ENCODE measurements around the gene MTURN. TPM values are rescaled to one million over a fixed set of nuclear protein-coding genes. Genes with fewer than 3 reads are reported as not detected.
A peak's percentile ranks its signal among the peaks of the same experiment; 100 is the strongest.

MTURN gene
- total RNA-seq, 1 donor from 2014 or later = 18.0 TPM

DNA sequence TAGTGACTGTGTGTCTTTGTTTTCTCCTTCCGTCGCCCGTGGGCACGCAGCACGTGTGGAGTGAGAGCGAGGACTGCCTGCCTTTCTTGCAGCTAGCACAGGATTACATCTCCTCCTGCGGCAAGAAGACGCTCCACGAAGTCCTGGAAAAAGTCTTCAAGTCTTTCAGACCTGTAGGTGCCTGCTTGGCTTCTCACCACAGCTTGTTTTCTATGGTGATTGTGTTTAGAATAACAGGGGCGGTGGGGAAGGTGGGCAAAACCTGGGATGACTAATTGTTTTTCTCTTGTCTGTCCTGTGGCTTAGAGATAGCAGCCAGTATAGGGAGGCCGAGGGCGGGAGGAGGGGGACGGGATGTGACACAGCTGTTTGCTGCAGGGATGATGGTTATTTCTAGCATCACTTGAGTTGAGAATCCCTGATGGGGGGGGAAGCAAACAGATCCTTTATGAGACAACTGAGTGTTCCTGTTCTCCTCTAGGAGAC, 11.4 kb downstream of the MTURN start:
- Histone ChIP-seq H3K4me1 (peaks cover 23% of the 10 kb centered on the region), H3K27me3 (no peaks in the 10 kb centered on the region), H3K79me2 (ENCODE audit: low read depth) (peaks cover 7% of the 10 kb centered on the region), H3K27ac (no peak overlapping the region), H3K4me3 (no peak overlapping the region), H3K9me3 (ENCODE audit: low read depth) (no peaks in the 10 kb centered on the region), H2AFZ (replicated peaks) (no peak overlapping the region), H3F3A (ENCODE audit: low read depth) (peaks cover 4% of the 10 kb centered on the region), H3K36me3 (no peaks in the 10 kb centered on the region), H4K20me1 (ENCODE audit: low read depth) (peaks cover 15% of the 10 kb centered on the region), H3K9ac (no peak overlapping the region), H3K4me2 (peak overlapping the region; percentile 21)
- H3K9me3 Mint-ChIP-seq = no peaks in the 10 kb centered on the region
- TF ChIP-seq EZH2phosphoT487 (IDR thresholded peaks at IDR 0.05) = no peak
- TF ChIP-seq, protein P1, sequence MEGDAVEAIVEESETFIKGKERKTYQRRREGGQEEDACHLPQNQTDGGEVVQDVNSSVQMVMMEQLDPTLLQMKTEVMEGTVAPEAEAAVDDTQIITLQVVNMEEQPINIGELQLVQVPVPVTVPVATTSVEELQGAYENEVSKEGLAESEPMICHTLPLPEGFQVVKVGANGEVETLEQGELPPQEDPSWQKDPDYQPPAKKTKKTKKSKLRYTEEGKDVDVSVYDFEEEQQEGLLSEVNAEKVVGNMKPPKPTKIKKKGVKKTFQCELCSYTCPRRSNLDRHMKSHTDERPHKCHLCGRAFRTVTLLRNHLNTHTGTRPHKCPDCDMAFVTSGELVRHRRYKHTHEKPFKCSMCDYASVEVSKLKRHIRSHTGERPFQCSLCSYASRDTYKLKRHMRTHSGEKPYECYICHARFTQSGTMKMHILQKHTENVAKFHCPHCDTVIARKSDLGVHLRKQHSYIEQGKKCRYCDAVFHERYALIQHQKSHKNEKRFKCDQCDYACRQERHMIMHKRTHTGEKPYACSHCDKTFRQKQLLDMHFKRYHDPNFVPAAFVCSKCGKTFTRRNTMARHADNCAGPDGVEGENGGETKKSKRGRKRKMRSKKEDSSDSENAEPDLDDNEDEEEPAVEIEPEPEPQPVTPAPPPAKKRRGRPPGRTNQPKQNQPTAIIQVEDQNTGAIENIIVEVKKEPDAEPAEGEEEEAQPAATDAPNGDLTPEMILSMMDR (IDR thresholded peaks at IDR 0.05) = no peak
- no peak for TF ChIP-seq EZH2 (IDR thresholded peaks at IDR 0.05)
- no peak for DNase-seq (ENCODE audit: low spot score)
- no peak overlapping the region for H3K4me3 Mint-ChIP-seq
- peaks cover 5% of the 10 kb centered on the region for H3K36me3 Mint-ChIP-seq
- peaks cover 2% of the 10 kb centered on the region for H3K27me3 Mint-ChIP-seq (ENCODE audit: insufficient read depth, low read depth)
- no peak overlapping the region for H3K27ac Mint-ChIP-seq
- H3K4me1 Mint-ChIP-seq = no peaks in the 10 kb centered on the region

DNA sequence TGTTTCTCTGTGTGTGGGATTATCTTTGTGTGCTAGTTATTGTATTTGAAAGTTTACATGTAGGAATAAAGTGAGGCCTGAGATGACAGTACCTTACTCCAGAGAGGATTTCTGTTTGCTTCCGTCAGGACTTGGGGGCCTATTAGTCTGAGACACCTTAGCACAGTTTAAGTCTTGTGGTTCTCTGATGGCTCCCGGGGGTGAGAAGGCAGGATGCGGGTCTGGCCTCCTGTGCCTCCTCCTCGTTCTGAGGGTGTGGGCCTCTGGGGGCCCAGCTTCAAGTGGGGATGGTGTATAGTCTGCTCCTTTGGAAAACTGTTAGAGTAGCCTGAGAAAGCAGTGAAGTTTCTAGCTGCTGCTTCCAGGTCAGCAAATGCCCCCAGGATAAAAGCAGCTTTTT, 12.4 kb downstream of the MTURN start:
- Mint-ChIP-seq H3K27me3 (ENCODE audit: insufficient read depth, low read depth) (peaks cover 2% of the 10 kb centered on the region), H3K4me1 (no peaks in the 10 kb centered on the region), H3K27ac (no peak overlapping the region), H3K4me3 (no peak overlapping the region), H3K36me3 (peaks cover 6% of the 10 kb centered on the region), H3K9me3 (no peaks in the 10 kb centered on the region)
- TF ChIP-seq EZH2phosphoT487 (IDR thresholded peaks at IDR 0.05) (no peak), EZH2 (IDR thresholded peaks at IDR 0.05) (no peak)
- TF ChIP-seq, protein P1 (IDR thresholded peaks at IDR 0.05) = no peak
- peaks cover 4% of the 10 kb centered on the region for H3F3A ChIP-seq (ENCODE audit: low read depth)
- H3K9ac ChIP-seq = no peak overlapping the region
- no peaks in the 10 kb centered on the region for H3K27me3 ChIP-seq
- H3K4me3 ChIP-seq = no peak overlapping the region
- H3K27ac ChIP-seq = no peak overlapping the region
- H4K20me1 ChIP-seq (ENCODE audit: low read depth) = peaks cover 15% of the 10 kb centered on the region
- H3K4me2 ChIP-seq = no peak overlapping the region
- no peaks in the 10 kb centered on the region for H3K9me3 ChIP-seq (ENCODE audit: low read depth)
- H2AFZ ChIP-seq (replicated peaks) = no peak overlapping the region
- H3K4me1 ChIP-seq = peaks cover 23% of the 10 kb centered on the region
- no peaks in the 10 kb centered on the region for H3K36me3 ChIP-seq
- peaks cover 7% of the 10 kb centered on the region for H3K79me2 ChIP-seq (ENCODE audit: low read depth)
- no peak for DNase-seq (ENCODE audit: low spot score)

- Histone ChIP-seq H3K9me3 (ENCODE audit: low read depth) (no peaks in the 10 kb centered on the region), H3K4me2 (no peak overlapping the region), H3K27me3 (no peaks in the 10 kb centered on the region), H4K20me1 (ENCODE audit: low read depth) (peaks cover 15% of the 10 kb centered on the region), H3K4me3 (no peak overlapping the region), H2AFZ (replicated peaks) (no peak overlapping the region), H3K79me2 (ENCODE audit: low read depth) (peaks cover 7% of the 10 kb centered on the region), H3K4me1 (peaks cover 23% of the 10 kb centered on the region), H3K9ac (no peak overlapping the region), H3K36me3 (no peaks in the 10 kb centered on the region), H3F3A (ENCODE audit: low read depth) (peaks cover 4% of the 10 kb centered on the region), H3K27ac (no peak overlapping the region)
- no peaks in the 10 kb centered on the region for H3K9me3 Mint-ChIP-seq
- H3K27ac Mint-ChIP-seq = no peak overlapping the region
- no peaks in the 10 kb centered on the region for H3K4me1 Mint-ChIP-seq
- H3K4me3 Mint-ChIP-seq = no peak overlapping the region
- H3K27me3 Mint-ChIP-seq (ENCODE audit: insufficient read depth, low read depth) = peaks cover under 1% of the 10 kb centered on the region
- H3K36me3 Mint-ChIP-seq = peaks cover 6% of the 10 kb centered on the region
- TF ChIP-seq EZH2phosphoT487 (IDR thresholded peaks at IDR 0.05) (no peak), EZH2 (IDR thresholded peaks at IDR 0.05) (no peak)
- TF ChIP-seq, protein P1 (IDR thresholded peaks at IDR 0.05) = no peak
- no peak for DNase-seq (ENCODE audit: low spot score)
These were observed 13.0 kb downstream of the MTURN start for GRCh38 chr7:30147785-30148184.

Measured in neural progenitor cell (in vitro differentiated cells).